GM10248 (cell line): ENCODE measurements around the gene NEK6.

Source experiments
- CTCF ChIA-PET: fragments of 300-600 bp; sonication (Branson Sonifier 250); formaldehyde crosslinking; extraction: SDS; loops from one replicate; lab custom pipeline; 2021; ENCODE audit warnings: antibody characterized with exemption; lab: Yijun Ruan, JAX
- POLR2A ChIA-PET: fragments of 350-650 bp; sonication (Branson Sonifier 250); formaldehyde crosslinking; extraction: SDS; loops from one replicate; lab custom pipeline; 2020; ENCODE audit warnings: antibody characterized with exemption; lab: Yijun Ruan, JAX
- DNase-seq: peaks from one replicate; pipeline ENCODE4 v3.0.0; 2012; ENCODE audit errors: extremely low spot score
- TF ChIP-seq, protein P1 (sequence below): IDR thresholded peaks from 2 replicates; pipeline ENCODE4 v1.5.1; 2012; ENCODE audit warnings: mild to moderate bottlenecking, low read depth; ENCODE audit errors: extremely low read depth, missing control alignments, control extremely low read depth

Gene NEK6

GRCh38 chr9:124217836-124218437, 39.8 kb upstream of the NEK6 start:
- POLR2A ChIA-PET = interaction anchor here (0.7 to 1.2 kb wide), 2 partner anchors 21 to 1277 kb away, joined by 3 read pairs; no protein-coding TSS in a partner anchor
- TF ChIP-seq, protein P1, sequence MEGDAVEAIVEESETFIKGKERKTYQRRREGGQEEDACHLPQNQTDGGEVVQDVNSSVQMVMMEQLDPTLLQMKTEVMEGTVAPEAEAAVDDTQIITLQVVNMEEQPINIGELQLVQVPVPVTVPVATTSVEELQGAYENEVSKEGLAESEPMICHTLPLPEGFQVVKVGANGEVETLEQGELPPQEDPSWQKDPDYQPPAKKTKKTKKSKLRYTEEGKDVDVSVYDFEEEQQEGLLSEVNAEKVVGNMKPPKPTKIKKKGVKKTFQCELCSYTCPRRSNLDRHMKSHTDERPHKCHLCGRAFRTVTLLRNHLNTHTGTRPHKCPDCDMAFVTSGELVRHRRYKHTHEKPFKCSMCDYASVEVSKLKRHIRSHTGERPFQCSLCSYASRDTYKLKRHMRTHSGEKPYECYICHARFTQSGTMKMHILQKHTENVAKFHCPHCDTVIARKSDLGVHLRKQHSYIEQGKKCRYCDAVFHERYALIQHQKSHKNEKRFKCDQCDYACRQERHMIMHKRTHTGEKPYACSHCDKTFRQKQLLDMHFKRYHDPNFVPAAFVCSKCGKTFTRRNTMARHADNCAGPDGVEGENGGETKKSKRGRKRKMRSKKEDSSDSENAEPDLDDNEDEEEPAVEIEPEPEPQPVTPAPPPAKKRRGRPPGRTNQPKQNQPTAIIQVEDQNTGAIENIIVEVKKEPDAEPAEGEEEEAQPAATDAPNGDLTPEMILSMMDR = no peak
- DNase-seq = no peak
- CTCF ChIA-PET = interaction anchor here (1.1 to 2.9 kb wide), 9 partner anchors 10 to 177 kb away, joined by 3 to 11 read pairs (median 4); no protein-coding TSS in a partner anchor

GRCh38 chr9:124218438-124218982, 39.2 kb upstream of the NEK6 start:
- DNase-seq = peak; percentile 85
- CTCF ChIA-PET = interaction anchor here (1.0 to 2.4 kb wide), 10 partner anchors 9 to 178 kb away, joined by 3 to 10 read pairs (median 4); no protein-coding TSS in a partner anchor
- TF ChIP-seq, protein P1 = no peak
- POLR2A ChIA-PET = interaction anchor here (1.2 kb wide), 1 partner anchor 21 kb away, joined by 3 read pairs; no protein-coding TSS in a partner anchor

DNA sequence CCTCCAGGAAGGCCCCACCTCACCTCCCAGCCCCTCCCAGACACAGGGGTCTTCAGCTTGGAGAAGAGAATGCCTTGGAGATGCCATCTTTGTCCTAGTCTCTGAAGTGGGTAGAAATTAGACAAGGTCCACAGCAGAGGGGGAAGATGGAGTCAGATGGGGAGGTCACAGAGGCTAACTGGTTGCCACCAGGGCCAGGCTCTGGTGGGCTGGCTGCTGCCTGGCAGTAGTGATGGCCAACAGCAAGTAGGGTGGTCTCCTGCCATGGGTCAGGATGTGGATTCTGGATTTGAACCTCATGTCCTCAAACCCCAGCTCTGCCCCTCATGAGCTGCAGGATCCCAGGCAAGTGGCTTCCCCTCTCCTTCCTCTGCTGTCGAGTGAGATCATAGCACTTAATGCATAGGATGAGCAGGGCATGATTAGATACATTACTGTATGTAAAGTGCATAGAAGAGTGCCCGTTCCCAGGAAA, 38.7 kb upstream of the NEK6 start:
- ChIA-PET POLR2A (no interaction called here), CTCF (interaction anchor here (1.0 to 2.4 kb wide), 5 partner anchors 9 to 92 kb away, joined by 3 to 7 read pairs (median 3); no protein-coding TSS in a partner anchor)
- TF ChIP-seq, protein P1 = no peak
- DNase-seq = no peak

DNA sequence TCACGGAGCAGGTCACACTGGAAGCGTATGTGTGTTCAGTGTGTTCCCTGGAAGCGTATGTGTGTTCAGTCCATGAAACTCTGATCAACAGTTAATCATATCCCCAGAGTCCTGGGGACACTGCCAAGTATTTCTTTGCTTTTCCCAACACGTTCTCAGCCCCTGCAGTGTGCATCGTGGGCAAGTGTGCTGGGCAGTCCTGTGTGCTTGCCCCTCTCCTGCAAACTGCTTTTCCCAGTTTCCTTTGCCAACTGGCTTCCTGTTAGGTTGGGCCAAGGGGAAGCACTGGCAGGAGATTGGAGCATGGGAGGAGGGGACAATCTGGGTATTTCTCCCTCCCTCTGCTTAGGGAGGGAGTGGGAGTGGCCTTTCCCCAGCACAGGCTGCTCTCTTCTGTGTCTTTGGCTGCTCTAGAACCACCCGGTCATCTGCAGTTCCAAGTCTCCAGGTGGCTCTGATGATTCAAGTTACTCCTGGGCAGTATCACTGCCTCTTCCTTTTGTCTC, 36.8 kb upstream of the NEK6 start:
- CTCF ChIA-PET = interaction anchor here (1.7 to 2.4 kb wide), 2 partner anchors 14 to 35 kb away, joined by 3 to 6 read pairs; no protein-coding TSS in a partner anchor
- POLR2A ChIA-PET = no interaction called here
- DNase-seq = no peak
- TF ChIP-seq, protein P1 = no peak

DNA sequence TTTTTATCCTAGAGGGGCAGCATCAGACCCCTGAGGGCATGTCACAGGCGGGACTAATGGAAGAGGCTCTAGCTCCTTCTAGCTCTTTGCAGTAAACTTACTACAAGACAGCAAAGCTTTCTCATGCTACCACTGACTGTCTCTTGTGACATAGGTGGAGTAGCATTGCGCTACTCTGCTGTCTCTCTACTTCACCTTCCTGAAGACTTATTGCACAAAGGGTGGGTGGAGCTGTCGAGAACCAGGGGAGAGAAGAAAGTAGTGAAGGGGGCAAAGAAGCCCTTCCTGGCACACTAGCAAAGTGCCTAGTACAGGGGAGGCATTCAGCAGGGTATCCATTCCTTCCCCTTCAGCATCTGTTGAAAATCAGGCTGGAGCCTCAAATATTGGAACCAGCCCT, 36.1 kb upstream of the NEK6 start:
- POLR2A ChIA-PET = no interaction called here
- no peak for DNase-seq
- CTCF ChIA-PET = interaction anchor here (0.8 kb wide), 1 partner anchor 95 kb away, joined by 4 read pairs; no protein-coding TSS in a partner anchor
- TF ChIP-seq, protein P1 = no peak

DNA sequence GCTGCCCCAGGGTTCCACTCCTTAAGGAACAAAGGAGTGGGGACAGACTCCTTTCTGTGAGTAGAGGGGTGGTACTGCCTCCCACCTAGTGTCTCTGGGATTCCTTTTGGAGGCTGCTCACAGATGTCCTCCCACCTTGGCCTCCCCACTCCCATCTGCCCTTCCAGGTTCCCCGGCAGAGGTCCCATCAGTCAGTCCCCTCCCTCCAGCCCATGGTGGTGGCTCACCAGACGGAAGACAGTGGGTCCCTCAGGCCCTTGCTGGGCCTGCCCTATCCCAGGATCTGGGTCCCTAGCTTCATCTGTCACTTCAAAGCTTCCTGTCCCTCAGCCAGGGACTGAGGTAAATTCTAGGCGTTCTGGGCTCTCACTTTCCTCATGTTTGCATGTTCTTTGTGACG, 35.6 kb upstream of the NEK6 start:
- TF ChIP-seq, protein P1 = no peak
- POLR2A ChIA-PET = no interaction called here
- CTCF ChIA-PET = interaction anchor here (0.8 kb wide), 1 partner anchor 96 kb away, joined by 4 read pairs; no protein-coding TSS in a partner anchor
- no peak for DNase-seq
